Vagina (tissue), 2 donors: ENCODE data around the gene TSC22D1.

Experiments used
- POLR2A ChIP-seq, 2 donors: fragments of 450-650 bp; IDR thresholded peaks; one replicate each; pipeline ENCODE4 v1.6.1; 2017; ENCODE audit warnings: antibody characterized with exemption in 2 of 2, mild to moderate bottlenecking in 2 of 2, moderate library complexity in 2 of 2
- TF ChIP-seq, protein P1 (sequence below), 3 experiments: fragments of 450-650 bp in 2 of 3; fragments of 200-600 bp in 1 of 3; sonication (generic) in 1 of 3; IDR thresholded peaks; one replicate each; pipeline ENCODE4 v1.5.1; 2017 to 2019; ENCODE audit warnings: antibody characterized with exemption in 3 of 3, mild to moderate bottlenecking in 2 of 3, moderate library complexity in 2 of 3

DNA sequence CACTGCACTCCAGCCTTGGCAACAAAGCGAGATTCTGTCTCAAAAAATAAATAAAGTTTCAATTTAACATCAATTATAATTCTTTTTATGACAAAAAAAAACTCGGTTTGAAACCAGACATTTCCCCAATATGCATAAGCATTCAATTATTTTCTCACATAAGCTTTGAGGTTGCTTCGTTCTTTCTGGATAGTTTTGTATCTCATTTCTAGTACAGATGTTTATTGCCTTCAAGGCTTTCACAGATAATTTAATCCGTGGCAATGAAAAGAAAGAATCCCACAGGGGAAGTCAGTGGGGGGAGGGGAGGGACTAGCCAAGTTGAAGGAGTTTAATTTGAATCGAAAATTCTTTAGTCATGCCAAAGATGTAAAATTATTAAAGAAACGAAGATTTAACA, 29.6 kb upstream of the TSC22D1 start:
- TF ChIP-seq, protein P1, sequence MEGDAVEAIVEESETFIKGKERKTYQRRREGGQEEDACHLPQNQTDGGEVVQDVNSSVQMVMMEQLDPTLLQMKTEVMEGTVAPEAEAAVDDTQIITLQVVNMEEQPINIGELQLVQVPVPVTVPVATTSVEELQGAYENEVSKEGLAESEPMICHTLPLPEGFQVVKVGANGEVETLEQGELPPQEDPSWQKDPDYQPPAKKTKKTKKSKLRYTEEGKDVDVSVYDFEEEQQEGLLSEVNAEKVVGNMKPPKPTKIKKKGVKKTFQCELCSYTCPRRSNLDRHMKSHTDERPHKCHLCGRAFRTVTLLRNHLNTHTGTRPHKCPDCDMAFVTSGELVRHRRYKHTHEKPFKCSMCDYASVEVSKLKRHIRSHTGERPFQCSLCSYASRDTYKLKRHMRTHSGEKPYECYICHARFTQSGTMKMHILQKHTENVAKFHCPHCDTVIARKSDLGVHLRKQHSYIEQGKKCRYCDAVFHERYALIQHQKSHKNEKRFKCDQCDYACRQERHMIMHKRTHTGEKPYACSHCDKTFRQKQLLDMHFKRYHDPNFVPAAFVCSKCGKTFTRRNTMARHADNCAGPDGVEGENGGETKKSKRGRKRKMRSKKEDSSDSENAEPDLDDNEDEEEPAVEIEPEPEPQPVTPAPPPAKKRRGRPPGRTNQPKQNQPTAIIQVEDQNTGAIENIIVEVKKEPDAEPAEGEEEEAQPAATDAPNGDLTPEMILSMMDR (IDR thresholded peaks at IDR 0.05): no peak
- no peak for TF ChIP-seq POLR2A (IDR thresholded peaks at IDR 0.05)
